ENCODE data around the gene OOSP3.
"Not testable (repeated sequence)": the region's sequence is repeated elsewhere in the genome, so short reads cannot be mapped to it uniquely, and the experiment has no call there.

OOSP3 gene

DNA sequence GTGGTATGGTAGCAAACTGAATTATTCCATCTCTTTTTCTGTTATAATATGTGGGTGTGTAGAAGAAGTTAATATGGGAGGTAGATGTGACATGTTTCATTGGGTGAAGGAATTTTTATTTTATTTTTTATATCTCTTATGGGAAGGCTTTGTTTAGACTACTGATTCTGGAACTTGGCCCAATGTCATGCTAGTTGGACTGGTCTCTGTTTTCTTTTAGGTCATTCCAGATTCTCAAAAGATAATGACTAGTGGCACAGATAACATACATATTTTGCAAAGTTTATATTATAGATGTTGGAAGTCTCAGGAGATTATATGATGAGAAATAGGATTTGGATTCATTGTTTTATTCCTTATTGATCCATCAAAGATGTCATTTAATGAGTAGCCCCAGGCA, 1.3 kb upstream of the OOSP3 start:
- no peak for DNase-seq (ENCODE audit: low read depth)

- DNase-seq (ENCODE audit: low read depth): no peak
These were observed 798 bp upstream of the OOSP3 start for GRCh38 chr11:59877784-59878183.

- no peak for DNase-seq (ENCODE audit: low read depth)
These were observed 985 bp downstream of the OOSP3 start for GRCh38 chr11:59879567-59879966.

DNA sequence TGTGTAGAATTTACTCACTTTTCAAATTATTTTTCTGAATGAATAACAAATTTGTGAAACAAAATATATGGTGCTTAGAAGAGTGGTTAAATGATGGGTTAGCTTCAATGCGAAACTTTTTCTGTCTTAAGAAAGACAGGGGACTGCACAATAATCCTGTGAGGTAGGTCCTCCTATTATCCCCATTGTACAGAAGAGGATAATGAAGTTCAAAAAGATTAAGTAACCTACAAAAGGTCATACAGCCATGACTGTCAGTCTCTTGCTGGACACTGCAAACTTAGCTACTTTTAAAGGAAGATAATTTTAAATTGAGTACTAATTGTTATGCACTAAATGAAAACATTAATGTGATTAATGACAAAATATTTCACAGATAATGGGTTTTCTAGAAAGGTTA, 5.0 kb downstream of the OOSP3 start:
- DNase-seq (ENCODE audit: low read depth): no peak

GRCh38 chr11:59887156-59887555, 8.6 kb downstream of the OOSP3 start:
- DNase-seq (ENCODE audit: low read depth): not testable (repeated sequence)

- DNase-seq (ENCODE audit: low read depth): no peak
These were observed 13.2 kb downstream of the OOSP3 start for GRCh38 chr11:59891781-59892181.

- no peak for DNase-seq (ENCODE audit: low read depth)
These were observed 16.0 kb downstream of the OOSP3 start for GRCh38 chr11:59894616-59895015.

DNA sequence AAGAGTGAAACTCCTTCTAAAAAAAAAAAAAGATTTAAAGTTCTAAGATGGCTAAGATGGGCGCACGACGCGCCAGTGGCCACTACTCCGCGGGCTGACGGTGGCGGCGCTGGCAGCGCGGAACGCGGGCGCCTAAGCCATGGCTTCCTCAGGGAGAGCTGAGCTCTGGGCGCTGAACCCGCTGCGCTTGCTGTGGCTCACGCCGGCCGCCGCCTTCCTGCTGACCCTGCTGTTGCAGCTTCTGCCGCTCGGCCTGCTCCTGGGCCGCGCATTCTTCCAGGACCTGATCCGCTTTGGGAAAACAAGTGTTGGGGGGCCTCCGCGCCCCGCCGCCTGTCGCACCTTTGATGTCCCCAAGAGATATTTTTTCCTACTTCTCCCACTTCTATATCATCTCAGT, 19.5 kb downstream of the OOSP3 start:
- no peak for DNase-seq (ENCODE audit: low read depth)

DNA sequence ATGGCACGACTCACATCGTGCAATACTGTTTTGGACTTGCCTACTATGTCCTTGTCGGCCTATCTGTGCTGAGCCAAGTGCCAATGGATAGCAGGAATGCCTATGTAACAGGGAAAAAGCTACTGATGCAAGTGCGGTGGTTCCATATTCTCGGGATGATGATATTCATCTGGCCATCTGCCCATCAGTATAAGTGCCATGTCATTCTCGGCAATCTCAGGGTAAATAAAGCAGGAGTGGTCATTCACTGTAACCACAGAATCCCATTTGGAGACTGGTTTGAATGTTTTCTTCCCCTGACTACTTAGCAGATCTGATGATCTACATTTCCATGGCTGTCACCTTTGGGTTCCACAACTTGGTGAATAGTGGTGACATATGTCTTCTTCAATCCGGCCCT, 20.1 kb downstream of the OOSP3 start:
- DNase-seq (ENCODE audit: low read depth): no peak

GRCh38 chr11:59899532-59899931, 20.9 kb downstream of the OOSP3 start:
- no peak for DNase-seq (ENCODE audit: low read depth)

GRCh38 chr11:59900366-59901126, 22.0 kb downstream of the OOSP3 start:
- DNase-seq (ENCODE audit: low read depth): no peak

GRCh38 chr11:59901306-59901705, 22.7 kb downstream of the OOSP3 start:
- no peak for DNase-seq (ENCODE audit: low read depth)

DNA sequence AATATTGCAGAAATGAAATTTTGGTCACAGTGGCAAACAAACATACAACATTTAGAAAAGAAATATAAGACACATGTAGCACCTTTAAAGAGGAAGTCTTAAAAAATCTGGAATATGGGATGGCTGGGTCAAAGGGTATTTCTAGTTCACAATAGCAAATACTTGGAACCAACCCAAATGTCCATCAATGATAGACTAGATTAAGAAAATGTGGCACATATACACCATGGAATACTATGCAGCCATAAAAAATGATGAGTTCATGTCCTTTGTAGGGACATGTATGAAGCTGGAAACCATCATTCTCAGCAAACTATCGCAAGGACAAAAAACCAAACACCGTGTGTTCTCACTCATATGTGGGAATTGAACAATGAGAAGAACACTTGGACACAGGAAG, 25.0 kb downstream of the OOSP3 start:
- not testable (repeated sequence) for DNase-seq (ENCODE audit: low read depth)

GRCh38 chr11:59918480-59918879, 39.9 kb downstream of the OOSP3 start:
- peak; percentile 41 for DNase-seq (ENCODE audit: low read depth)

GRCh38 chr11:59918987-59919589, 40.5 kb downstream of the OOSP3 start:
- peak; percentile 54 for DNase-seq (ENCODE audit: low read depth)

DNA sequence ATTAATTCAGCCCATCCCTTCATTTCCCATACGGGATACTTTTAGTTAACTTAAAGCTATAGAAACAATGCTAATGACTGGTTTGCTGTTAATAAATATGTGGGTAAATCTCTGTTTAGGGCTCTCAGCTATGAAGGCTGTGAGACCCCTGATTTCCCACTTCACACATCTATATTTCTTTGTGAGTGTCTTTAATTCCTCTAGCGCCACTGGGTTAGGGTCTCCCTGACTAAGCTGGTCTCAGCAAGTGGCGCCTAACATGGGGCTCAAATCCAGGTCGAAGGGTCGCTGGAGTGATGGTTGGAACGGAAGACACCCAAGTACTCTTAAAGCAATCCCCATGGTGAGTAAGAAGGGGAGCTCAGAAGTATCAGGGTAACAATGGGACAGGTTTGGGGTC, 45.2 kb downstream of the OOSP3 start:
- no peak for DNase-seq (ENCODE audit: low read depth)

DNA sequence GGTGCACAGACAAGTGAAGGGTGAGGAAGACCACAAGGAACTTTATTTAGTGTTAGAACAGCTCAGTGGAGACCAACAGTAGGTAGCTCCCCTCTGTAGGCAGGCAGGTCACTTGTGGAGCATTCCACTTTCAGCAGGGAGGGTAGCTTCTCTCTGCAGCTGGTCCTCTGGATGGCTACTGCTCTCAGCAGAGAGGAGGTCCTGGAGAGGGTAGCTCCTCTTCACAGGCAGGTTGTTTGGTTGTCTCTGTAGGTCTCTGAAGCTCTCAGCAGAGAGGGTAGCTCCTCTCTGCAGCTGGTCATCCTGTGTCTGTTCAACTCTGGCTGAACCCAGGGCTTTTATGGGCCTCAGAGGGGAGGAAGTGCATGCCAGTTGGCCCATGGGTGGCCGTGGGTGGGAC, 53.1 kb downstream of the OOSP3 start:
- DNase-seq (ENCODE audit: low read depth): no peak

GRCh38 chr11:59938132-59938531, 59.5 kb downstream of the OOSP3 start, which contains the start of gene OOSP1:
OOSP1 (plus strand) TSS chr11:59938432; CDS start chr11:59938455, 23 bp downstream.
- no peak for DNase-seq (ENCODE audit: low read depth)

- no peak for DNase-seq (ENCODE audit: low read depth)
These were observed 60.1 kb downstream of the OOSP3 start for GRCh38 chr11:59938718-59939117.

DNA sequence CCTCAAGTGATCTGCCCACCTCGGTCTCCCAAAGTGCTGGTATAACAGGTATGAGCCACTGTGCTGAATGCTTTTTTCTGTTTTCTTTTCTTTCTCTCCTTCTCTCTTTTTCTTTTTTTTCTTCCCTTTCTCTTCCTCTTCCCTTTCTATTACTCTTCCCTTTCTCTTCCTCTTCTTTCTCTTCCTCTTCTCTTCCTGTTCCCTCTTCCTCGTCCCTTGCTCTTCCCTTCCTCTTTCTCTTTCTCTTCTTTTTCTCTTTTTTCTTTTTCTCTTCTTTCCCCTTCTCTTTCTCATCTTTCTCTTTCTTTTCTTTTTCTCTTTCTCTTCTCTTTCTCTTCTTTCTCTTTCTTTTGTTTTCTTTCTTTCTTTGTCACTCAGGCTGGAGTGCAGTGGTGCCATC, 60.9 kb downstream of the OOSP3 start:
- DNase-seq (ENCODE audit: low read depth): no peak

GRCh38 chr11:59941091-59941490, 62.5 kb downstream of the OOSP3 start:
- DNase-seq (ENCODE audit: low read depth): no peak

DNA sequence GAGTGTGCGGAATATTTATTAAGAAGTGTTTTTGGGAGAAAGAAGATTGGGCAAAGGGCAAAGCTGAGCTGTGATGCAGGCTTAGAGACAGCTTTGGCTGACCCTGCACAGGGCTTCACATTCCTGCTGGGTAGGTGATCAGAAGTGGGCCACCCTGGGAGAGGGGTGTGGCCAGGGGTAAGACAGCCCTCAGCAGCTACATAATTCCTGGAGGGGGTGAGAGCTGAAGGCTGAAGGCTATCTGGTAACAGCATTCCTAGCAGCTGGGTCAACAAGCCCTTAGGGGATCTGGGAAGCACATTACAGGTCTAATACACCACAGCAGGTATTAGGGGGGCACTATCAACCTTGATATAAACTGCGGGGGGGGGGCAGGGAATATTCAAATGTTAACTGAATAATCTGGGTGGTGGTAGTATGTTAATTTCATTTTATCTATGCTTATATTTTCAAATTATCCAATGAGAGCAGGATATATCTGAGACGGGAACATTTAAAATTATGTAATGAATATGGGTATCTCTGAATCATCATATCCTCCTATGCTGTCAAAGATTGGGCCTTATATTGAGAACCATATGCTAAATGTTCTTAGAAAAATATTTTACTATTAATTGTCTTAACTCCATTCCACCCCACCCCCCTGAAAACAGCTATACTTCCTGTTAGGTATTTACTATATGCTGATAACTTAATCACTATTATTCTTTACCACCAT, 65.6 kb downstream of the OOSP3 start:
- no peak for DNase-seq (ENCODE audit: low read depth)

DNA sequence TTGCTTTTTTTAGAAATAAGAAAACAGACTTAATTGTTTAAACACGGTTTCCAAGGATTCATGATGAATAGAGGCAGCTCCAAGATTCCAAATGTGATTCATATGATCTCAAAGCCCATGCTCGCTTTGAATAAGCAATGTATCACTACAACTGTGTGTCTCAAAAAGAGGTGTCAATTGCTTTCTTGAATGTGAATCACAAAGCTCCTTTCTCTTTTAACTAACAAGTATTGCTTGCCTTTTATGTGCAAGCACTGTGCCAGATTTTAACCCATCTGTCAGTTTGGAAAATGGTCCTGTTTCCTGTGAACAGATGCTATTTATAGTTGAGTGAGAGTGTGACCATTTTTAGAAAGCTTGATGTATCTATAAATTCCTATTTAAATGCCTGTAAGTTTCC, 66.1 kb downstream of the OOSP3 start:
- no peak for DNase-seq (ENCODE audit: low read depth)
